ENCODE data around the gene HPCAL1.

Gene HPCAL1

DNA sequence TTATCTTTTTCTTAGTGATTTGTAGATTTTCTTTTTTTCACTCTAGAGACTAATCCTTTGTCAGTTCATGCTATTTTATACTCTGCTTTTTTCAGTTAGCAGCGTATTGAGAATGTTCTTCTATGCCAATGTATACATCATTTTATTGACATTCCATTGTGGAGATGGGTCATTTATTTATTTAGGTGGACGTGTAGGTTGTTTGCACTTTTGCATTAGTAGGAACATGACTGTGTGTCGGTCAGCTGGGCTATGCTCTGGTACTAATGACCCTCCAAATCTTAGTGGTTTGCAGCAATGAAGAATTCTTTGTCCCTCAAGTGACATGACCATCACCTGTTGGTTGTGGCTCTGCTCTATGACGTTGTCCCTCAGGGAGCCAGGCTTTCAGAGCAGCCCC lies 33.6 kb downstream of the HPCAL1 start:
- no peak for DNase-seq (ENCODE audit: low read depth in 2 of 2)

DNA sequence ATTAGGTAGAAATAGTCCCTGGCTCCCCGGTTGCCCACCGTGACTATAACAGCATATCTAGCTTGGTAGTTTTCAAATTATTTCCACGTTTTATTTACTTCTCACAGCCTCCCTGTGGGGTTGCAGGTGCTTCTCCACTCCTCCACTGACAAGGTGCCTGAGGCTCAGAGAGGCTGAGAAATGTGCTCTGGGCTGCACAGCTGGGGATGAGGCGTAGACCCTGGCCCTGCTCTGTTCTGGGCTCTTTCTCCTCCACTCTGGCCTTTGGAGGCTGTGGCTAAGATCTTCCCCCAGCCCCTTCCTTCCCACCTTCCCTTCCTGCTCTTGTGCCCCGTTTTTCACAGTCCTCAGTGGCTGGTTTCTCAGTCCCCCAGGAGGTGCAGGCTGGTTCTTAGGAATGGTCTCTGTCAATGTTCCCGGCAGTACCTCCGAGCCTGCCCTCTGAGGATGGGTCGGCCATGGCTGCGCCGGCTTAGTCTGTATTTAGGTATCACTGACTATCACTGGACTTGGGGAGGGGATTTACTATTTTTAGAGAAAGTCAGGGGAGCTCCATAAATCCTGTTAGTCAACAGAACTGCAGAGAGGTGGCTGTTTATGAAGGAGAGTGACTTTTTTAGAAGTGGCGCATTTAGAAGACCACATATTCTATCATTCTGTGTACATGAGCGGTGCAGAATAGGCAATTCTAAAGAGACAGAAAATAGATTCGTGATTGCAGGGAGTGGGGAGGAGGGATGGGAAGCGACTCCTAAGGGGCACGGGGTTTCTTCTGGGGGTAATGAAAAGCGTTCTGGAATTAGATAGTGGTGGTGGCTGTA lies 35.0 kb downstream of the HPCAL1 start:
- no peak for DNase-seq (ENCODE audit: low read depth in 2 of 2)

DNA sequence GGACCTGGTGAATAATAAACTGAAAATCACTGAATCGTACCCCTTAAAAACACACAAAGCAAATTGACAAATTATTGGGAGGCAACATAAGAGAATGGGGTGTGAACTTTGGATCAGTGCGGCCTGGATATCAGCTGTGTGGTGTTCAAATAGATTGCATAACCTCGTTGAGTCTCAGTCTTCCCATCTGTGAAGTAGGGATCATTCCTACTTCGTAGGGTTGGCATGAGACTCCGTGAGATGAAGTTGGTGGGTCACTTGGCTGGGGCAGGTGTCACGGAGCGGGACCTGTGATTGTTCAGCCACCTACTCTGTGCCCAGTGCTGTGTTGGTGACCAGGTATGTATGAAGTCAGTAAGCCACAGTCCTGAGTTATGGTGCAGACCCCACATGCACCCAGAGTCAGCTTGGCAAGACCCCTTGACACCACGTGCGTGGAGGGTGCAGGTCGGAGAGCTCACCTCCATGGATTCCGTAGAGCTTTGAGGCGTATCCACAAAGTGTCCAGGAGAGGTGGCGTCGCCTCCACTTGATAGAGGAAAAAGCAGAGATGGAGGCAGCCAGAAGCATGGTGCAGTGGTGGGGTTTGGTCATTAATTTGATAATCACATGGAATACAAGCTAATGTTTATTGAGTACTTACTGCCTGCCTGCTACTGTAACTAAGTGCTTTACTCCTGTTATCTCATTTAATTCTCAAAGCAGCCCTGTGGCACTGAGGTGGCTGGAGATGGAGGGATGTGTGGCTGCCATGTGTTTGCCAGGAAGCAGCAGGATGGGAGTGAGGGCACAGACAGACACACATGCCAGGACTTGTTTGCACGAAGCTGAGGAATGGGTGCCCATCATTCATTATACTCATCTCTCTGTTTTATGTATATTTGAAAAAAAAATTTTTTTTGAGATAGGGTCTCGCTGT lies 35.8 kb downstream of the HPCAL1 start:
- DNase-seq (ENCODE audit: low read depth in 2 of 2), result no peak

DNA sequence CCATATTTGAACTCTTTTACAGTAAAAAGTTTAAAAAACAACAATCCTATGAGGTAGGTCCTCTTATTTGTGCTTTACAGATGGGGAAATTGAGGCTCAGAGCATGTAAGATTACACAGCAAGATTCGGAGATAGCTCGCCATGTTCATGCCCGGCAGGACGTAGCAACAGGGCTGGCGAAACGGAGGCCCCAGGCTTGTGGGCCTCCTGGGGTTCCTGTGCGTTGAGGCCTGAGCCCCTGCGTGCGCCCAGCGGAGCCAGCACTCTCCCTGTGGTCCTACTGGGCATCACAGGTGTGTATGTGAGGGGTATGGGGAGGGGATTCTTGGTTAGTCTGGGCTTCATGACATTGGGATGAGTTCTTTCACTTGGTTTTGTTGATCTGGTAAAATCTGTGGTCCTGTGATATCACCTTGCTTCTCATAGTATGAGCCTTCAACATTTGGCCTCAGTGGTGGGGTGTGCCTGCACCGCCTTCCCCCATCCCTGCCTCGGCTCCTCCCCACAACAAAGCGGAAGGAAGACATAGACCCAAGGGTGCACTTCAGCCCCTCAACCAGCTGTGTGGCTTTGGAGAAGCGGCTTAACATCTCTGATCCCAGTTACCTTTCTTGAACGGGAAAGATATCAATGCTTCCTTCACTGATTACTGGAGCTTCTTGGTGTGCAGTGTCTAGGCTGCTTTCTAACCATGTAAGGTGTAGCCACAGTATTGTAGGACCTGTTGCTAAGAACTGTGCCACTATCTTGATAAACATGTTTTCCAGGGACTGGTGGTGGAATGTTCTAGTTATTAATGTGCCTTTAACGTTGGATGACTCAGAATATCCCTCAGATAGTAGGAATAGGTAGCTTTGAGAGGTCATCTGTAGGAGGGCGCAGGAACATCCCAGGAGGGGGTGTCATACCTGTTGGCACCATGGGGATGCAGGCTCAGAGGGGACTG lies 37.2 kb downstream of the HPCAL1 start:
- DNase-seq (ENCODE audit: low read depth in 2 of 2), result no peak

DNA sequence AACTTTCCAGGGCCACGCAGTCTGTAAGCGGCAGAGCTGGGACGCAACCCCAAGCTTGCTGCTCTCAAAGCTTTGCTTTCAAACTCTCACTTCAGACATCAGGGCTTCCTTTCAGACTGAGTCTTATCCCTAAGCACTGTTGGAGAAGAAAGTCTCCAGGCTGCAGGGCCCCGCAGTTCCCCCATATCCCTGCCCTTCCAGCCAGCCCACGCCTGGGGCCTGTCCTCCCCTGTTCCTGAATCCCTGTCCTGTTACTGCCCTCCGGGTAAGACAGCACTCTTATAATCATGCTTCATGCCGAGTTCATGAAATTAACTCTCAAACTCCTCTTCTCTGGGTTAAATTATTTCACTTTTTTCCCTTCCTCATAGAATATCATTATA lies 37.9 kb downstream of the HPCAL1 start:
- DNase-seq (ENCODE audit: low read depth in 2 of 2), result no peak

DNA sequence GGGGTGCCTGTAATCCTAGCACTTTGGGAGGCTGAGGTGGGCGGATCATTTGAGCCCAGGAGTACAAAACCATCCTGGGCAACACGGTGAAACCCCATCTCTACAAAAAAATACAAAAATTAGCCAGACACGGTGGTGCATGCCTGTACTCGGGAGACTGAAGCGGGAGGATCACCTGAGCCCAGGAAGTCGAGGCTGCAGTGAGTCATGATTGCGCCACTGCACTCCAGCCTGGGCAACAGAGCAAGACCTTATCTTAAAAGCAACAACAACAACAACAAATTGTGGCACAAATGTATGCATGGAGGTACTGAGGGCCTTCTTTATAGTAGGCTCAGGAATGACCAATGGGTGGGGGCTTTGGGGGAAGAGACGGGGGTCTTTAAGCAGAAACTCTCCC lies 38.5 kb downstream of the HPCAL1 start:
- DNase-seq (ENCODE audit: low read depth in 2 of 2), result no peak

DNA sequence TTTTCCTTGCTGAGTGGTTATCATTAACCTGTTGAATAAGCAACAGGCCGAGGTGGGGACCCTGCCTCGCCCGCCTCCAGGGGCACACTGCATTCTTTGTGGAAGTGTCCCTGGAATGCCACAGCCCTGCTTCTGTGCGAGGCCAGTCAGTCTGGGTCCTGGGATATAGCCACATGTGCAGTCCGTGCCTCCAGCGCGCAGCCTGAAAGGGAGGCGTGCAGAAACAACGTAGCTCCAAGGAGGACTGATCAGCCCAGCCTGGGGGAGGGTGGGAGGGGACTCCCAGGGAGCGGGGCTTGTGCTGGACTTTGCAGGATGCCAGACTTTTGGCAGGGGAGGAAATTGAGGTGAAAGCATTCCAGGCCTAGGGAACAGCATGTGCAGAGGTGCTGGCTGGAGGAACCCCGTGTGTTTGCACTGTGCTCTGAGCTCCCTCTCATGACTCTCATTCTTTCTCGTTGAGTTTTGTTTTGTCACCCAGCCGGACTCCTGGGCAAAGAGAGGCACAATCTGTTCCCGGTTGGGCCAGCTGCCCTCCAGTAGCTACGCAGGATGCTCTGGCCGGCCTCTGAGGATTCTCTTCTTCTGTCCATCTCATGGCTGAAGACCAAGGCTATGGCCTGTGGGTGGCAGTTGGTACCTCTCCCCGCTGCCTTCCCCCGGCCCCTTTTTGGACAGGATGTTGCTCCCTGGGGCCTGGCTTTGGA lies 39.7 kb downstream of the HPCAL1 start:
- DNase-seq (ENCODE audit: low read depth in 2 of 2), result no peak

DNA sequence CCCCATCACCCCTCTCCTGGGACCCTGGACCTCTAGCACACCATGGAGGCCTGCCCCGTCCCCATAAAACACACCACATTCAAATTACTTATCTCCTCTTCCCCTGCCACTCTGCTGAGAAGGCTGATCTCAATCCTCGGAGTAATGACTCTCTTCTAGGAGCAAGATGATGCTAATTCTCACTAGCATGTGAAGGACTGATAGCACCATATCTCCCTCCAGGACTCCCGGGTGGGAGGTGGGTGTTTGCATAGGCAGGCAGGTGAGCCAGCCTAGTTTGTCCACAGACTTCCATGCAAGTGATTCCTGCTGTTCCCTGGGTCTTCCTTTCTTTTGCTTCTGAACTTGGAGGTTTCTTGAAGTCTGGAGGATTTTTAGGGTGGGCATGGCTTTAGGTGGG lies 40.5 kb downstream of the HPCAL1 start:
- DNase-seq (ENCODE audit: low read depth in 2 of 2), result no peak

DNA sequence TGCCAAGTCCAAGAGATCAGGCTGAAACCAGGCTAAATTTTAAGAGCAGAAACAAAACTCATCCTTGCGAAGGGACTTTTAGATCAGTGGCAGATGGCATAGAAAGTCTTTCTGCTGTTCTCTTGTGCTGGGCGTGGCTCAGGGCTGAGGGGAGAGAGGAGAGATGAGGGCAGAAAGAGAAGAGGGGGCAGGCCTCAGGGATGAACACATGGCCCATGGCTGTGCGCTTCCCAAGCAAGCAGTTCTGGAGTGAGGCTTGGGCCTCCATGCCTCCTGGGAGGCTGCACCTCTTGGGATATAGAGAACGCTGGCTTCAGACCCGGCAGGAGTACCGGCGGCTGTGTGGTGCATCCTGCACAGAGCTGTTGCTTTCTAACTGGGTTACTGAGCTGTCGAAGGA lies 41.0 kb downstream of the HPCAL1 start:
- DNase-seq (ENCODE audit: low read depth in 2 of 2), result no peak

DNA sequence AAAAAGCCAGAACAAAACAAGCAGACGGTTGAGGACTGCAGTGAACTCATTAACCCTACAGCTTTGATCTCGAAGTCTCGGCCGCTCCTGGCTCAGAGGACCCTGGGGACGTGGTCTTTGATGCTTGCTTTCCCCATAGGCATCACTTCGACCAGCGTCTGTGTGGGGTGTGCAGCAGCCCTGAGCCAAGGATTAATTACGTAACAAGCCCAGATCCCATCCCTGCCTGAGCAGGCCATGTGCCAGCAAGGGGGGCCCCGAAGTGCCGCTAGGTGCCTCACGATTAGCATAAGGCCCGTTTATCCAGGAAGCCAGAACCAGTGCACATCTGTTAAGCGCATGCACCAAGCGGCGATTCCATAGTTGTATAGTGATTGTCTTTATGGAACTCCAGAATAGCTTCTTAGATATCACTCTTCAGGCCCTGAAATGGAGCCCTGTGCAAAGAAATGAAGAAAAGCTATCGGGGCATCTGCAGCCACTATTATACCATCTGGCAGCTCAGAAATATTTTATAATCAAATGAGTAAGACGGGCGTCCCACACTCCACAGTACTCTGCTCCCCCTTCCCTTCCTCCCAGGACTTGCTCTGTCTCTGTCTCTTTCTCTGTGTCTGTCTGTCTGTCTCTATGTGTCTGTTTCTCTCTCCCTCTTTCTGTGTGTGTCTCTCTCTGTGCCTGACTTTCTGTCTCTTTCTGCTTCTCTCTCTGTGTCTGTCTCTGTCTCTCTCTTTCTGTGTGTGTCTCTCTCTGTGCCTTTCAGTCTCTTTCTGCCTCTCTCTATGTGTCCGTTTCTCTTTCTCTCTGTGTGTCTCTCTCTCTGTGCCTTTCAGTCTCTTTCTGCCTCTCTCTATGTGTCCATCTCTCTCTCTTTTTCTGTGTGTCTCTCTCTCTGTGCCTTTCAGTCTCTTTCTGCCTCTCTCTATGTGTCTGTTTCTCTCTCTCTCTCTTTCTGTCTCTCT lies 41.7 kb downstream of the HPCAL1 start:
- no peak for DNase-seq (ENCODE audit: low read depth in 2 of 2)

DNA sequence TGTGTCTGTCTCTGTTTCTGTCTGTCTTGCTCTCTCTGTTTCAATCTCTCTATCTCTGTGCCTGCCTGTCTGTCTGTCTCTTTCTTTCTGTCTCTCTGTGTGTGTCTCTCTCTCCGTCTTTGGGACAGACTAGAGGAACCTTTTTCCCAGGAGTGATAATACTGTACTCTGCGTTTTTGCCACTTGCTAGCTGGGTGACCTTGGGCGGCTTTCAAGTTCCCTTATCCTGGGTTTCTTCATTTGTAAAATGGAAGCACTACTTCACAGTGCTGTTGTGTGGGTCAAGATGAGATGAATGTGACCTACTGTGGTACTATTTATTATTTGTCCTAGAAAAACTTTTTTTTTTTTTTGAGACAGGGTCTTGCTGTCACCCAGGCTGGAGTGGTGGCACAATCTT lies 42.4 kb downstream of the HPCAL1 start:
- no peak for DNase-seq (ENCODE audit: low read depth in 2 of 2)

DNA sequence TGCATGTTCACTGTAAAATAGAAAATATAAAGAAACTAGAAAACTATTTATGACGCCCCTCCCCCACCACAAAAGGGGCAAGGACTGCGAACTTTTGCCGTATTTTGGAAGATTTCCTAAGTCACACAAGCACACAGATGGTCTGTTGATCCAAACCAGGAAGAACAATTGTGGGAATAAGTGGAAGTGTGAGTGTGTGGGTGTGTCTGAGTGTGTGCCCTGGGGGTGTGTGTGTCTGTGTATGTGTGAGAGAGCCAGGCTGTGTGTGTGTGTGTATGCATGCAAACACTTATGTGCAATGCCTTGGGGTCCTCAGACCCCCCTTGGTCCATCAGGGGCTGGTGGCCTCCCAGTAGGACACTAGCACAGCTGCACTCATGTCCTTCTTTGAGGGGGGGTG lies 43.1 kb downstream of the HPCAL1 start:
- DNase-seq (ENCODE audit: low read depth in 2 of 2), result no peak

DNA sequence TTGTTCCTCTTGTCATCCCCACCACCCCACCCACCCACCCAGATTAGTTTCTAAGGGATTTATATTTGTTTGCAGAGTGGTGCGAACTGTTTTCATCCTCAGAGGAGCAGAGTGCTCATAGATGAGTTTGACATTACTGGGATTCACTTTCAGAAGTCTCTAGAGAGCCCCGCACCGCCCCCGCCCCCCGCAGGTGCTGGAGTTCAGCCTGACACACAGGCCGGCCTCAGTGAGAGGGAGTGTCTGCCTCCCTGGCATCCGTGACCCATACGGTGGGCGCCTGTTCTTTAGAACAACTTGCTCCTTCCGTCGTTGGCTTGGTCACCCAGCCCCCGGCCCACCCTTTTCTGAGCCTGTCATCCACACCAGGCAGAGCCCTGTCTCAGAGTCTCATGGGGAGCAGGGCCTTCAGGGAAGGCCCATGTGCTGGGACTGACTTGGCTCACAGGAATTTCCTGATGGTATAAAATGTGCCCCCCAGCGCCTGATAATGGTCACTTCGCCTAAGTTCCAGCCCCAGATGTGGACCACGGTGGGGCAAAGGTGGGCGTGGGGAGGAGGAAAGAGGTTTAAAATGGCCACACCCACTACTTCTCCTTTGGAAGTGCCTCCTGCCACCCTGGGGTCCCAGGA lies 44.3 kb downstream of the HPCAL1 start:
- no peak for DNase-seq (ENCODE audit: low read depth in 2 of 2)

DNA sequence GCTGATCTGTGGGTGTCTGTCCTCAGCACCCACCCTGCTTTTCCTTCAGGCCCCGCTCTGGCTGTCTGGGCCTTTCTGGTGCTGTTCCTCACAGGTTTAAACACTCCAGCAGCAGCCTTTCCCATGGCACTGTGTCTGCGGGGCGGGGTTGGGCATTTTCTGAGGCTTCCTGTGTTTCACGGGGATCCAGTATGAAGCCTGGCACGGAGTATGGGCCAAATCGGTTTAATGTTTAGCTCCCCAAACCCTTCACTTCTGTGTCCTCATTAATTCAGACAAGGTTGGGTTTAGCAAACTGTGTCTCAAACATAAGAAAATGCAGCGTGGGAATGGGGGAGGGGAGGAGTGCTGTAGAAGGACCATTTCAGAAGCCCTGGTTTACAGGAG lies 44.9 kb downstream of the HPCAL1 start:
- DNase-seq (ENCODE audit: low read depth in 2 of 2), result no peak

DNA sequence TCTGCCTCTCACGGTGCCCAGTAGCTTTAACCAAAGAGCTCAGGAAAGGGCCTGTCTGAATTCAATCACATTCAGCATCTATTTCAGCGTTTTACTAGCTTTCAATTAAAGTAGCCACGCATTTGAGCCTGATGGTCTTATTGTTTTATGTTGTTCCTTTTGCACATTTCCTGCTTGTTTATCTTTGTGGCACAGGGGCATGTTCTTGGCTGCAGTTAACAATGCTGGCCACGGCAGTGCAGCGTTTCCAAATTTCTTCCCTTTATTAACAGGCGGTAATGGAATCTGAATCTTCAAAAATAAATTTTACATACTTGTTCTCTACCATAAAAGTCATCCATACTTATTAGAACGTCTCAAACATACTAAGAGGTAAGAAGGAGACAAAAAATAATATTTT lies 46.2 kb downstream of the HPCAL1 start:
- DNase-seq (ENCODE audit: low read depth in 2 of 2), result no peak

DNA sequence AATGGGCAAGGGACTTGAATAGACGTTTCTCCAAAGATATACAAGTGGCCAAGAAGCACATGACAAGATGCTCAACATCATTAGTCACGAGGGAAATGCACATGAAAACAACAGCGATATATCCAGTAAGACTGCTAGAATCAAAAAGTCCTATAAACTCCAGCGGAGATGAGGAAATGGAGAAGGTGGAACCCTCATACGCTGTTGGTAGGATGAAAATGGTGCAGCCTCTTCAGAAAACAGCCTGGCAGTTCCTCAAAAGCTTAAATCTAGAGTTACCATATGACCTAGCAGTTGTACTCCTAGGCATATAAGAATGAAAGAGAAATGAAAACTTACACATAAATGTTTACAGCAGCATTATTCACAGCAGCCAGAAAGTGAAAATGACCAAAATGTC lies 48.1 kb downstream of the HPCAL1 start:
- DNase-seq (ENCODE audit: low read depth in 2 of 2), result no peak

DNA sequence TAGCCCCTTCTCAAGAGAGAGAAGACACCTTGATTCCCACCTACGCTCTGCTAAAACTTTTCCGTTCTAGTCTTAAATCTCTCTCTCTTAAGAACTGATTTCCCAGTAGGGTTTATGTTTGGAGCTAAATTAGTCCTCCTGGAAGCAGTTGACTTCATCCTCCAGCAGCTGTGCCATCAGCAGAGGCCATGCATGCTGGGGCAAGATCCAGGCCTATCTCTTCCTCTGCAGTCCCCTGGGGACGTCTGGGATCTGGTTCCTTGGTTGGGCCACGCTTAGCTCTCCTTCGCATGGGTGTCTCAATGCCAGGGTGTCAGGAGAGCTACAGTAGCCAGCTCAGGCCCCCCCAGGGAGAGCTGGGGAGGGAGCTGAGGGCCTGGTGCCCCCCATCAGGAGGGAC lies 49.7 kb downstream of the HPCAL1 start:
- no peak for DNase-seq (ENCODE audit: low read depth in 2 of 2)

DNA sequence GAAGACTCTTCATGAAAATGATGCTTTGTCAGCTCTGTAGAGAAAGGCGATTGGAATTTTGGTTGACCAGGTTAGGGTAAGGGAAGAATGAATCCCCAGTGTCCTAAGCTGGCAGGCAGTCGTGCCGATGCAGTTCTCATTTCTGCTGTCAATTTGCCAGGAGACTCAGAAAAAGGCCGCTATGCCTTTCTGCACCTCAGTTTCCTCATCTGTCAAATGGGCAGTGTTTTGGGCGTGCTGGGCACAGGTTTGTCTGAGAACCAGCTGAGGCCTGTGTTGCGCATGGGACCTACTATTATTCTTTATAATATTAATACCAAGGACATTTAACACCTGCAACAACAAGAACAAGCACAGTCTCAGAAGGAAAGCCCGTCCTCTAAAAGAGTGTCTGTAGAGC lies 50.3 kb downstream of the HPCAL1 start:
- DNase-seq (ENCODE audit: low read depth in 2 of 2), result no peak

DNA sequence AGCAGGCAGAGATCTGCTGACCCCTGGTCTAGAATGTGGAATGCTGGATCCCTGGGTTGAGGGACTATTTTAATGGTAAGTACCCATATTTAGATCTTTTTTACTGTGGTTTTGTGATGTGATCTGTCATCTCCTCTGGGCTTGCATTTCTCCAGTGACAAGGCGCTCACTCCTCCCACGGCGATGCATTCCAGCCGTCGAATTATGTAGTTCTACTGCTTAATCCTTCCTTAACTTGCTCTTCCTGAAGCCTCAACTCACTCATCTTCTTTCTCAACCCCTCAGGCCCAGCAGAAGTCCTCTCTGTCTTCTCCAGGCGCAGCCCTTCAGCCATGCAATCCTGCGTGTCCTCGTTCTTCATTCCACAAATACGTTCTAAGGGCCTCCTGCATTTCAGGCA lies 51.2 kb downstream of the HPCAL1 start:
- DNase-seq (ENCODE audit: low read depth in 2 of 2), result no peak

DNA sequence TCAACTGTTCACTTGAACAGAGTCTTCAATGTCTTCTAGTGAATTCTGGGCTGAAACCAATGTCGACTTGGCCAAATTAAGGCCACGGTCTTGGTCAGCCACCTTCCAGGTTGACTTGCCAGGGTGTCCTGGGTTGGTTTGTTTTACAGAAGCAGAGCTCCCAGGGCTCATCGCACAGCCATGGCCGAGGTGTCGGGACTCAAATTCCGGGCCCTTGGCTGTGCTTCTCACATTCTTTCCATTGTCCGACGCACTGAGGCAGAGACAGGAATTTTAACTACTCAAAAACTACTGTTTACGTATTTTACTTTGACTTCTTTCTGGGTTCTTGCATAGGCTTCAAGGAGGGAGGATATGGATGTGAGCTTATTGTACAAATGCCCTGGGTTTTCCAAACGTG lies 51.7 kb downstream of the HPCAL1 start:
- no peak for DNase-seq (ENCODE audit: low read depth in 2 of 2)
